Measurements from ENCODE around the gene PLEKHM3.

DNA sequence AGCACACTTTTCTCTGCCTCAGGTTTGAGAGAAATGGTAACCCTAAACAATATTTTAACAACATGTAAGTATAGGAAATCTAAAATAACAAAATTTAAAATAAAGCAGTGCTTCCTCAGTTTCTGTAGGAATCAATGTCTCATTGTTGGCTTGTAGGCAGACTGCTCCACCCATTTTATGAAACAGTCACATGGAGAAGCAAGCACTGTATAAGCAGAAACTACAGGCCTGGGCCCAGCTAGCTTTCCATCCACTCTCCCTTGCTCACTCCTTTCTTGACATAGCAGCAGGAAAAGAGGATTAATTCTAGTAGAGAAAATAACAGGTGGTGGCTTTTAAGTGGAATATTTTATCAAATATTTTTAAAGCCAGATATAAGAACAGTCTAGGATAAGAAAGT is 97.2 kb downstream of the PLEKHM3 start:
- TF ChIP-seq CTCF (conservative IDR thresholded peaks at IDR 0.05), result no peak
- TF ChIP-seq EZH2 (IDR thresholded peaks at IDR 0.05; ENCODE audit: low read depth), result no peak
